ENCODE results near the gene DNAL4.

DNA sequence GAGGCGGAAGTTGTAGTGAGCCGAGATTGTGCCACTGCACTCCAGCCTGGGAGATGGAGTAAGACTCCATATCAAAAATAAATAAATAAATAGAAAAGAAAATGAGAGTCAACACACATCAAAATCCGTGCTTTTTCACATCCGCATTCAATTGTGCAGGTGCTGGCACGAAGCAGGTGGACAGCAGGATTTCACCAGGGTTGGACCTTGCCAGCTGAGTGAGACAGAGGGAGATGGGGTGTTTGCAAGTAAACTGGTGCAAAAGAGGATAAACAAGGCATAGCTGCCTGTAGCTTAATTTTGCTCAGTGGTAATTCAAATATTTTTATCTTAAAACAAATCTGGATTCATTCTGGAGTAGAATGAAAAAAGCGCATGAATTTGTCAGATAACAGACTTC is 23.3 kb upstream of the DNAL4 start:
- TF ChIP-seq SPI1 (IDR thresholded peaks at IDR 0.05; ENCODE audit: low read depth, low read length) (no peak), POLR2A (IDR thresholded peaks at IDR 0.05; ENCODE audit: low read depth, low read length) (no peak), POLR2AphosphoS5 (IDR thresholded peaks at IDR 0.05; ENCODE audit: low read depth, low read length) (no peak)

Measured in GM12891 (cell line).